Femur (tissue), 1 donor: ENCODE results near the gene ACBD7.

ENCODE experiments used
- DNase-seq: peaks from one replicate; pipeline ENCODE4 v3.0.0-alpha.2; 2017

Gene ACBD7

DNA sequence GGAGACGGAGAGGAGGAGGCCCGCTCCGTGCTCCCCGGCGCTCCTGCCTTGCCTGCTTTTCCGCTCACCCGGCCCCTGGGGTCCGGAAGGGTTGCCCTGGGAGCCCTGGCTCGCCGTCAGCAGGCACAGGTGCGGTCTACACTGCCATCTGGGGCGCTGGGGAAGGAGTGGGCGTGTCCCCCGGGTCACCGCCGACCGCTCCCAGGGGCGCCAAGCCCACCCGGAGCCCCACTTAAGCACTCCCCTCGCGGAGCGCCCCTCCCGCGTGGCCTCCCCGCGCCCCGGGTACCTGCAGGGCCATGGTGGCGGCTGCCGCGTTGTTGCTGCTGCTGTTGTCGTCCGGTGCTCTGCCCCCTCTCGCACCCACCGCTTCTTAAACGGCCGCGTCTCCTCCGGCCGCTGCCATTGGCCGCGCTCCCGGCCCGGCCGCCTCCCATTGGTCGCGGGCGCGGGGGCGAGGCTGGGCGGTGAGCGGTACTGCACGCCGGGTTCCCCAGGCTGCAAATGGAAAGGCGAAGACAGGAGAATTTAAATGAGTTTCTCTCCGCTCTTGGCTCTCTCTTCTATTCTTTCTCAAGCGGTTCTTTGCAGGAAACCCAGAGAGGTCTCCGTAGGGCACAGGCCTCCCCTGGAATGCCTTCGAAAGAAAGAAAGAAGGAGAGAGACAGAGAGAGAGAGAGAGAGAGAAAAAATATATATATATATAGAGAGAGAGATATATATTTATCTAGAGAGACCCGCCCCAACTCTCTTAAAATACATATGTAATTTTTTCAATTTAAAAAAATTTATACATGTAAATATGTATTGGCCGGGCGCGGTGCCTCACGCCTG is at the start of gene ACBD7:
ACBD7 (minus strand) TSS at position 349 of the 834 bp plus-strand sequence; CDS start at position 301, 48 bp downstream.
- peak; percentile 86 for DNase-seq

GRCh38 chr10:15137636-15138035 is 49.1 kb upstream of the ACBD7 start:
- DNase-seq = no peak

DNA sequence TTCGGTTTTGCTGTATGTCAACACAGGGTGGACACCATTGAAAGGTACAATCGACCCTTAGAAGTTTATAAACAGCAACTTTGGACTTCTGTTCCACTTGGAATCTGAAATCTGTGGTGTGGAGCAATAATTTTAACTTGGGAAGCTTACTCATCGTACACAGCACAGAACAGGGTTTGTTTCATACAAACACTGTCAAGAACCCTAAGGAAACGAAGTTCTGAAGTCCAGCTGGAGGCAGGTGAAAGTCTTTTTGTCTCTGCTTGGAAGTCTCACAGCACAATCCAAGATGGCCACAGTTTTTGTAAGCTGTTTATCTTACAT is 48.4 kb upstream of the ACBD7 start:
- no peak for DNase-seq

GRCh38 chr10:15136129-15137035 is 47.8 kb upstream of the ACBD7 start:
- DNase-seq = no peak

- no peak for DNase-seq
These were observed 42.8 kb upstream of the ACBD7 start for GRCh38 chr10:15131330-15131729.

DNA sequence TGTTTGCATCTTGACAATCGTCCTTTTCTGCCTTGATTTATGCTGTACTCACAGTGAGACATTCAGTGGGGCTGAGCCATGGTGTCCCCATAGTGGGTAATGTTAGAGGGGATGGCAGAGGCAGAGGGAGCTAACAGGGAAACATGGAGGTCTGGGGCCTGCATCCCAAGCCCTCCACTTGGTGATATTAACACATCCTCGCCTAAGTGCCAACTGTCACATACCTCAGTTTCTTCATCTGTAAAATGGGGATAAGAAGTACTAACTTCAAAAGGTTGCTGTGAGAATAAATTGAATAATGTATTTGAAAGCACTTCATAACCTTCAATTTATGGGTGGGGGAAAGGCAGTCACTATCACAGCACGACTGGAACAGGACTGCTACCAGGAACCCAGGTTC is 36.3 kb upstream of the ACBD7 start:
- no peak for DNase-seq

DNA sequence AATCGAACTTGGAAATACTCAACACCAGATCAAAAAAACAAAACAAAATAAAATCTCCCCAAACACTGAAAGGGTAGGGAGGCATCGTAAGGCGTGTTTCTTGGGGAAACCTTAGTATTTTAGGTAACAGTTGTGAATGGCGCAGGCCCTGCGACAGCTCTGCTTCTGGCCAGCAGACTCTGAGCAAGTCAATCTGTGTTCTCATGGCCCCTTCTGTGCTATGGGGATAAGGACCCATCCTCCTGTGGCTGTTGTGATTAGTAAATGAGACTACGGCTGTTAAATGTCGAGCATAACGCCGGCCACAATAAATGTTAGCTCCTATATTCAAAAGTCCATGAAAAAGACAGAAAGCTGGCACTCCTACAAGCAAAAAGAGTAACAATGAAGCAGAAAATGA is 35.6 kb upstream of the ACBD7 start:
- no peak for DNase-seq

- DNase-seq = no peak
These were observed 35.2 kb upstream of the ACBD7 start for GRCh38 chr10:15123749-15124184.

DNA sequence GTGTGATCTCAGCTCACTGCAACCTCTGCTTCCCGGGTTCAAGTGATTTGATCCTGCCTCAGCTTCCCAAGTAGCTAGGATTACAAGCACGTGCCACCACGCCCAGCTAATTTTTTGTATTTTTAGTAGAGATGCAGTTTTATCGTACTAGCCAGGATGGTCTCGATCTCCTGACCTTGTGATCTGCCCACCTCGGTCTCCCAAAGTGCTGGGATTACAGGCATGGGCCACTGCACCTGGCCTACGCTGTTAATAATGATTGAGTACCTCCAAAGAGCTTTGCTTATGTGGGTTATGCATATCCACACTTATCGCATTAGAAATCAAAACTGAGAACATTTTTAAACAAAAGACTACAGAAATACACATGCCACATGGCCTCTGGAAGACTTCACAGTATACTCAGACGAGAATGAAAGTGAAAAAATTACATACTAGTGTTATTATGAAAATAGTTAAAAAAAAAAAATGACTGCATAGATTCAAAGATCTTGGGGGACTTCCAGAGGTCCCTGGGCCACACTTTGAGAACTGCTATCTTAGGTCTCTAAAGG is 34.0 kb upstream of the ACBD7 start:
- DNase-seq = no peak

DNA sequence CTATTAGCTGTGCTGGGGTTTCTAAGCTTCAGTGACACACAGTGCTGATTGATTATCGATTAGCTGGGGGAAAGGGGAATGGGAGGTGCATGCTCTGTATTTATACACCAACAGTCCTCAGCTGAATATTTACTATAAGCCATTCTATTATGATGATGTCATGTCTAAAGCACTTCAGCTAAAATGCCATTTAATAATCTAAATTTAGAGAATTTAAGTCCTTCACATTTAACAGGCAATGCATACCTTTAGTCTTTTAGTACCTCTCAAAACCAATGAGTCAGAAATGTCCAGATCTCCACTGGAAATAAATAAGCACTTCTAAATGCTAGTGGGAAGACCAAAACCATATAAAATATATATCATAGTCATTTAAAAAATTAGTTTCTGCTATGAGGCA is 33.1 kb upstream of the ACBD7 start:
- DNase-seq = no peak

DNA sequence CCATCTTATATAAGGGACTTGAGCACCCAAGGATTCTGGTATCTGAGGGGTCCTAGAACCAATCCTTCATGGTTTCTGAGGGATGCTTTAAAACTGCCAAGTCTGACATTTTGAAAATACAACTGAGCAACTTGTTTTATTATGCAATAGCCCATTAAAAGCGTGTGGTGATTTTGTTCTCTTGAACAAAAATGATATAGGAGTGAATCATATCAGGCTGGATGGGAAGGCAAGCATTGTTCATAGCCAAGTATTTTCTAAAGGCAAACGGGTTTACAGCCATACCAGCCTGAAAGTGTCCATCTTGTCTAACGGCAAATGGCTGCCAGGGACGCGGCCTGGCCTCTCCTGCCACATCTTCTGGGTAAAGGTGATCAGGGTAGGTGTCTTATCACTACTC is 31.9 kb upstream of the ACBD7 start:
- DNase-seq = no peak

GRCh38 chr10:15118615-15119014 is 30.0 kb upstream of the ACBD7 start:
- no peak for DNase-seq

DNA sequence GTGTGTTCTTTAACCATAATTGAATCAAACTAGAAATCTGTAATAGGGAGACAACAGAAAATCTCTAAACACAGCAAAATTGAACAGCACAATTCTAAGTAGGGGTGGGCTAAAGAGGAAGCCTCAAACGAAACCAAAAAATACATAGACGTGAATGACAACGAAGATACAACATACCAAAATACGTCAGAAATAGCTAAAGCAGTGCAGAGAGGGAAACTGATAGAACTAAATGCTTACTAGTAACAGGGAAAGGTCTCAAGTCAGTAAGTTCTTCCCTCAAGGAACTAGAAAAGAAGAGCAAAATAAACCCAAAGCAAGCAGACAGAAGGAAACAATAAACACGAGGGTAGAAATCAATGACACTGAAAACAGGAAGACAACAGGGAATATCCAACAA is 27.6 kb upstream of the ACBD7 start:
- no peak for DNase-seq

GRCh38 chr10:15113766-15114165 is 25.2 kb upstream of the ACBD7 start:
- no peak for DNase-seq

DNA sequence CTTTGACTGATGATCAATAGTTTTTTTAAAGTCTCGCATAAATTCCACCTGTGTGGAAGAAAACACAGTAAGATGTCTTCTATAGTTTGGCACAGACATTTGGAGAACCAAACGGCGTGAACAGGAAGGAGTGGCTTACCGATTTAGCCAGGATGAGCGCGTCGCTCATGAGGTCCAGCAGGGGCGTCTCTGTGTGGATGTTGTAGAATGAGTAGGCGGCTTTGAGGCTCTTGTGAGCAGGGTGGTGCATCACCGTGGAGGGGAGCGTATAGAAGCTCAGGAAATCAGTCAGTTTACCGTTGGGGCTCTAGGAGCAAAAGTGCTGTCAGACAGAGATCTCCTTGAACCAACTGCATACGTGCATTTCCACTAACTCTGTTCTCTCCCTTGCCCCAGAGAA is 24.1 kb upstream of the ACBD7 start:
- DNase-seq = no peak

DNA sequence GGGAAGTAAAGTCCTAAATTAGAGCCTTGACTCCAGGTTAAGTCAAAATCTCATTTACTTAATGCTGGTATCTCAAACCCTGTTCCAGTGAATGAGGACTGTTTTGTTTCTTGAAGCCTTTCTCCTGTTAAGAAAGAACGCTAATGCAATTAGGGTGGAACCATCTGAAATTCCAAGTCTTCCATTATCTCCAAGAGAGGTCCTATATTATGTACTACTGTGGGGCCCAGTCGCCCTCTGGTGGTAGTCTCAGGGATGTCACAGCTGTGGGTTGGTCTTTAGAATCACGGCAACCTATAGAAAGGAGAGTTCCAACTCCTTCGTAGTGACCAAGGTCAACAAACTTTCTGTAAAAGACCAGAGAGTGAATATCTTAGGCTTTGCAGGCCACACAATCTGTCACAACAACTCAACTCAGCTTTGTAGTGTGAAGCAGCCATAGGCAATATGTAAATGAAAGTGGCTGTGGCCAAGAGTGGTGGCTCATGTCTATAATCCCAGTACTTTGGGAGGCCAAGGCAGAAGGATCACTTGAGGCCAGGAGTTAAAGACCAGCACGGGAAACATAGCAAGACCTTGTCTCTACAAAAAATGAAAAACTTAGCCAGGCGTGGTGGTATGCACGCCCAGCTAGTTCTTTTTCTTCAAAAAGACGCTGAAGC is 17.9 kb upstream of the ACBD7 start:
- peak; percentile 72 for DNase-seq

DNA sequence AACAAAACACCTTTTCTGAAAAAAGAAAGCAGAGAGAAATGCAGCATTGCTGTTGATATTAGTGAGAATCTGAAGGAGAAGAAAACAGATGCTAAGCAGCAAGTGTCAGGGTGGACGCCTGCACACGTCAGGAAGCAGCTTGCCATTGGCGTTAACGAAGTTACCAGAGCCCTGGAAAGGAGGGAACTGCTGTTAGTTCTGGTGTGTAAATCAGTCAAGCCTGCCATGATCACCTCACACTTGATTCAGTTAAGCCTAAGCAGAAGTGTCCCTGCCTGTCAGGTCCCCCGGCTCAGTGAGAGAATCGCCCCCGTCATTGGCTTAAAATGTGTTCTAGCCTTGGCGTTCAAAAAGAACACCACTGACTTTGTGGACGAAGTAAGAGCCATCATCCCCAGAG is 14.9 kb upstream of the ACBD7 start:
- no peak for DNase-seq

DNA sequence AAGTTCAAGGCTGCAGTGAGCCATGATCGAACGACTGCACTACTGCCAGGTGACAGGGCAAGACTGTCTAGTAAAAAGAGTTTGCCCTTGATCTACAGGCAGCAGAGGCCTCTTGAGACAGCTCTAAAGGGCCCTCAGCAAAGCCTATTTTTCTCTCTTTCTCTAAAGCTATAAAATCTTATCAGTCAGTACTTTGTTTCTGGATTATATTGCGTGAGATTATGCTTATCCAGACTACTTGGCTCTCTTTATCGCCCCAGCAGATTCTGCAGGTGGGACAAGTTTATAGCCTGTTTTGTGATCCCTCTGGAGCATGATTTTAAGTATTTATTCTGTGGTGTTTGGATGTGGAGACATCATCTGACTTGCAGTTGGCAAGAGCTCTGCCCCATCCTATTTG is 11.3 kb upstream of the ACBD7 start:
- no peak for DNase-seq

DNA sequence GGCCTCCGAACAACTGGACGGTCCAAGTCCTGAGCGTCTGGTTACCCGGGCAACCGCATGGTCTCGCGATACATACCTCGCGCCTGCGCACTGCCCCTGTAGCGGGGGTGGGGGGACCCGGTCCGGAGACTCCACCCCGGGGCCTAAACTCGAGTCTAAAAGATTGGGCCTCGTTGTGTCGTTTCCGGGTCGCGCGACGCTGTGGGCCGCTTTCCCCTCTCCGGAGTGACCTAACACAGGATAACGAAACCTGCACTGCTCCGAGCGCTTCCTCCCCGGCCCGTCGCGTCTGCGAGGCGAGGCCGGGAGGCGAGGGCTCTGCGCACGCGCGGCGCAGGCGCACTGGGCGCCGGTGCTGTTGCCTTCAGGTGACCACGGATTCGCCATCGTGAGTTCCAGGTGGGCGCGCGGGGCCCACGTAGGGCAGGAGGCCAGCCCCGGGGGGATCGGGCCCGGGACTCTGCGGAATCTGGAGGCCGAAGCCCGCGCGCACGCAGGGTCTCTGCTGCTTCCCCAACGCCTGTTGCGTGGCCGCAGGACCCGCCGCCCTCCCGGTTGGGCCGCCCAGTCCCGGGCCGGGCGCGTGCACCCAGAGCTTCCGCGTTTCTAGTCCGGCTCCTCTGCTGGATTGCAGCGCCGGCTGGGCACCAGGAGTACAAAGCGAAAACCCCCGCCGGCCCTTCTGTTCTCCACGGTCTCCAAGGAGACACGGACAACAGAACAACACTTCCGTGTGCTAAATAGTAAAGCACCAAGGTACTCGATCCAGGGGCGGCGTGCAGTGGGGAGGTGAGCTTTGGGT is 8.6 kb upstream of the ACBD7 start, which contains the start of gene RPP38:
RPP38 (plus strand) TSS at position 345 of the 802 bp plus-strand sequence. CDS start 5,960 bp downstream, outside the sequence.
- DNase-seq = peak; percentile 98

DNA sequence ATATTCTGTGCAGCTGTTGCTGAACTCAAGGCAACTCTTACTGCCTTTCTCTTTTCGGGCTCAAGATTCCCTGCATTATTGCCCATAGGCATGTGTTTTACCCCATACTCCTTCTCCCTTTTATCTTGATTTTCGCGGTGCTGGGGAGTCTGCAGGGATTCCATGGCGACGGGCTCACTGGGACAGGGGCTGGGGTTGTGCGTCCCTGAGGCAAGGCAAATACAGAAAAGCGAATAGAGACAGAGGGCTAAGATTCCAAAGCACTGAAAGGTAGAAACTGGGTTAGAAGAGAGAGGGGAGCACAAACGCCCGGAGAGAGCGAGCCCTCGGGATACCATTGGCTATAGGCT is 8.1 kb upstream of the ACBD7 start:
- no peak for DNase-seq

DNA sequence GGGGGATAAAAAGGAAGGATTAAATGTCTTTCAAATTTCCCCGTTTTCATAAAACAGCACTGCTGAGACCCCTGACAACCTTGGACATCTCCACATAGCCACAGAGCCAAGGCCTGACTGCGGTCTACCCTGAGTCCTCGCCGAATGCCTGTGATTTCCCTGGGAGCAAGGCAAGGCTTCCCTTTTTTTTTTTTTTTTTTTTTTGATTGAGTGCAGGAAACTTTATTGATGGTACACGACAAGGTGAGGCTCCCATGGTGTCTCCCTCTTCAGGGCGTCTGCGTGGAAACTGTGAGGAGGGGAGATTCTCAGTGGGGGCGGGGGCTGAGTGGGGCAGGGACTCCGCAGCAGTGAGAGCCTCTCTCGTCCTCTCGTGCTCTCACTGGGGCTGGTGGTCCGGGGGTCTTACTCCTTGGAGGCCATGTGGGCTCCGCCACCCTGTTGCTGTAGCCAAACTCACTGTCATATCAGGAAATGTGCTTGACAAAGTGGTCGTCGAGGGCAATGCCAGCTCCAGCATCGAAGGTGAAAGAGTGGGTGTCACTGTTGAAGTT is 4.4 kb upstream of the ACBD7 start:
- no peak for DNase-seq

DNA sequence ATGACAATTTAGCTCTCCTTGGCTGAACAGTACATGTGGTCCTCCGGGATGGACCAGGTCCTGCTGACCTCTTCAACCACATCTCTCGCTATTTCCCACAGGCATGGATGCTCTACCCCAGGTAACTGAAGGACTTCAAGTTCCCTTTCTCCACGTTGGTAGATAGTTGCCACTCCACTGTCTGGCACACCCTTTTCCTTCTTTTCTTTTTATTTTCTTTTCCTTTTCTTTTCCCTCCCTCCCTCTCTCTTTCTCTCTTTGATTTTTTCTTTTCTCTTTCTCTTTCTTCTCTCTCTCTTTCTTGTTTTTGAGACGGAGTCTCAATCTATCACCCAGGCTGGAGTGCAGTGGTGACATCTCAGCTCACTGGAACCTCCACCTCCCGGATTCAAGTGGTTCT is 2.8 kb upstream of the ACBD7 start:
- no peak for DNase-seq
